ENCODE results near the gene IGFLR1.

Gene IGFLR1

DNA sequence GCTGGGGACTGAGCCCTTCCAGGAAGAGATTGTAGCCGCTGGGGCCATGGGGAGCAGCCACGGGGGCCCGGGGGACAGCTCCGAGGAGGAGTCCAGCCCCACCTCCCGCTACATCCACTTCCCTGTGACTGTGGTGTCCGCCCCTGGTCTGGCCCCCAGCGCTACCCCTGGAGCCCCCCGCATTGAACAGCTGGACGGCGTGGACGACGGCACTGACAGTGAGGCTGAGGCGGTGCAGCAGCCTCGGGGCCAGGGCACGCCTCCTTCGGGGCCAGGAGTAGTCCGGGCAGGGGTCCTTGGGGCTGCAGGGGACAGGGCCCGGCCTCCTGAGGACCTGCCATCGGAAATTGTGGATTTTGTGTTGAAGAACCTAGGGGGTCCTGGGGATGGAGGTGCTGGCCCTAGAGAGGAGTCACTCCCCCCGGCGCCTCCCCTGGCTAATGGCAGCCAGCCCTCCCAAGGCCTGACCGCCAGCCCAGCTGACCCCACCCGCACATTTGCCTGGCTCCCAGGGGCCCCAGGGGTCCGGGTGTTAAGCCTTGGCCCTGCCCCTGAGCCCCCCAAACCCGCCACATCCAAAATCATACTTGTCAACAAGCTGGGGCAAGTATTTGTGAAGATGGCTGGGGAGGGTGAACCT, 9.6 kb downstream of the IGFLR1 start:
- no peak for TF ChIP-seq ZFX (IDR thresholded peaks at IDR 0.05)
- TF ChIP-seq, protein P1, sequence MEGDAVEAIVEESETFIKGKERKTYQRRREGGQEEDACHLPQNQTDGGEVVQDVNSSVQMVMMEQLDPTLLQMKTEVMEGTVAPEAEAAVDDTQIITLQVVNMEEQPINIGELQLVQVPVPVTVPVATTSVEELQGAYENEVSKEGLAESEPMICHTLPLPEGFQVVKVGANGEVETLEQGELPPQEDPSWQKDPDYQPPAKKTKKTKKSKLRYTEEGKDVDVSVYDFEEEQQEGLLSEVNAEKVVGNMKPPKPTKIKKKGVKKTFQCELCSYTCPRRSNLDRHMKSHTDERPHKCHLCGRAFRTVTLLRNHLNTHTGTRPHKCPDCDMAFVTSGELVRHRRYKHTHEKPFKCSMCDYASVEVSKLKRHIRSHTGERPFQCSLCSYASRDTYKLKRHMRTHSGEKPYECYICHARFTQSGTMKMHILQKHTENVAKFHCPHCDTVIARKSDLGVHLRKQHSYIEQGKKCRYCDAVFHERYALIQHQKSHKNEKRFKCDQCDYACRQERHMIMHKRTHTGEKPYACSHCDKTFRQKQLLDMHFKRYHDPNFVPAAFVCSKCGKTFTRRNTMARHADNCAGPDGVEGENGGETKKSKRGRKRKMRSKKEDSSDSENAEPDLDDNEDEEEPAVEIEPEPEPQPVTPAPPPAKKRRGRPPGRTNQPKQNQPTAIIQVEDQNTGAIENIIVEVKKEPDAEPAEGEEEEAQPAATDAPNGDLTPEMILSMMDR (conservative IDR thresholded peaks at IDR 0.05): no peak
- H3K27ac ChIP-seq: no peak overlapping the region

GRCh38 chr19:35731779-35732405, 10.4 kb downstream of the IGFLR1 start:
- H3K27ac ChIP-seq: no peak overlapping the region
- TF ChIP-seq, protein P1 (conservative IDR thresholded peaks at IDR 0.05): no peak
- TF ChIP-seq ZFX (IDR thresholded peaks at IDR 0.05): no peak

DNA sequence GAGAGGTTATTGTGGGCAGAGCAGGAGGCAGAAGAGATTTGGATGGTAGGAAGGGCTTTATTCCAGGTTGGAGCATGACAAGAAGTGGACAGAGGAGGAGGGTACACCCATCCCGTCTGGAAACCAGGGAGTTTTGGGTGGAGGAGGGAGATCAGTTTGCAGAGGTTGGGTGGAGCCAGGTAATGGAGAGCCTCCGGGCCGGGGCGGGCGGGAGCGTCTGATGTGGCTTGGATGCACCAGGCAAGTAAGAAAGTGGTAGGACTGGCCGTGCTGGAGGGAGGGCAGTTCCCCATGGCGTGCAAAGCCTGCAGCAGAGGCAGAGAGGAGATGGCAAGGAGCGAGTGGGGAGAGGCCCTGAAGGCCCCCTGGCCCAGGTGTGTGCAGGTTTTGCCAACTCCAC, 10.9 kb downstream of the IGFLR1 start:
- TF ChIP-seq ZFX (IDR thresholded peaks at IDR 0.05): no peak
- TF ChIP-seq, protein P1 (conservative IDR thresholded peaks at IDR 0.05): no peak

GRCh38 chr19:35730326-35730725, 11.9 kb downstream of the IGFLR1 start:
- no peak overlapping the region for H3K27ac ChIP-seq
- no peak for TF ChIP-seq ZFX (IDR thresholded peaks at IDR 0.05)
- TF ChIP-seq, protein P1 (conservative IDR thresholded peaks at IDR 0.05): no peak

More for the DNA sequence above, 10.9 kb downstream of the IGFLR1 start:
- no peak overlapping the region for H3K27ac ChIP-seq

DNA sequence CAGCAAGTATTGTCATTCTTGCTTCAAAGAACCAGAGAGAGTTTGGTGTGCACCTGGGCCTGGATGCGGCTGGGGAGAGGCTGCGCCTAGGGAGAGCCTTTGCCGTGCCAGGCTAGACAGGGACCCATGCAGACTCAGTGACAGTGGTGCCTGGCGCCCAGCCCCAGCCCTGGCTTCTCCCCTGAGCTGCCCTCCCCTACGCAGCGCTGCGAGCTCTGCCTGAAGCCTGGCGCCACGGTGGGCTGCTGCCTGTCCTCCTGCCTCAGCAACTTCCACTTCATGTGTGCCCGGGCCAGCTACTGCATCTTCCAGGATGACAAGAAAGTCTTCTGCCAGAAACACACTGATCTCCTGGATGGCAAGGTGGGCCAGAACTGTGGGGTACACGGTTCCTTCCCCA, 12.5 kb downstream of the IGFLR1 start:
- no peak overlapping the region for H3K27ac ChIP-seq

DNA sequence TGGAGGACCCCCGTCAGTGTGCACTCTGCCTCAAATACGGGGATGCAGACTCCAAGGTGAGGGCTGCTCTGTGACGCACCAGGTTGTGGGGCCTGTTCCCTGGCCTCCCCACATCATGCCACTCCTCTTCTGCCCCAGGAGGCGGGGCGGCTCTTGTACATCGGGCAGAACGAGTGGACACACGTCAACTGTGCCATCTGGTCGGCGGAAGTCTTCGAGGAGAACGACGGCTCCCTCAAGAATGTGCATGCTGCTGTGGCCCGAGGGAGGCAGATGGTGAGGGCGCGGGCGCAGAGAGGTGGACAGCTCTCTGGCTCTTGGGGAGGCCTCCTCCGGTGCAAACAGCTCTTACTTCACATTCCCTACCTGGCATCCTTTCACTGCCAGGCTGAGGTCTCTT, 13.2 kb downstream of the IGFLR1 start:
- H3K27ac ChIP-seq: no peak overlapping the region
- TF ChIP-seq, protein P1 (conservative IDR thresholded peaks at IDR 0.05): no peak

More for the DNA sequence above, 12.5 kb downstream of the IGFLR1 start:
- TF ChIP-seq ZFX (IDR thresholded peaks at IDR 0.05): no peak
- TF ChIP-seq, protein P1 (conservative IDR thresholded peaks at IDR 0.05): no peak

- no peak overlapping the region for H3K27ac ChIP-seq
- no peak for TF ChIP-seq ZFX (IDR thresholded peaks at IDR 0.05)
- TF ChIP-seq, protein P1 (conservative IDR thresholded peaks at IDR 0.05): no peak
These were observed 14.1 kb downstream of the IGFLR1 start for GRCh38 chr19:35727956-35728706.

Measured in C4-2B (cell line).